ENCODE results near the gene FHOD1. TPM values are rescaled to one million over a fixed set of nuclear protein-coding genes. Genes with fewer than 3 reads are reported as not detected.

The FHOD1 gene
- 28.2 and 30.2 TPM in 2 replicates for total RNA-seq
- long read RNA-seq: 0 reads

GRCh38 chr16:67247192-67248072 lies at the start of gene FHOD1:
Gene FHOD1, minus strand, starts transcription at chr16:67247481. Its CDS starts 71 bp downstream, at chr16:67247410.
- peak; percentile 92 for DNase-seq (ENCODE audit: low spot score, unreplicated experiment)
- Mint-ChIP-seq H3K4me1 (ENCODE audit: low read depth) (peaks cover 18% of the 10 kb centered on the region), H3K4me3 (ENCODE audit: low read depth) (peak within 1 kb of the TSS; percentile 85), H3K9me3 (ENCODE audit: low read depth) (no peaks in the 10 kb centered on the region), H3K36me3 (ENCODE audit: insufficient read depth) (no peaks in the 10 kb centered on the region), H3K27me3 (peaks cover 36% of the 10 kb centered on the region), H3K27ac (peak within 1 kb of the TSS; percentile 96)
- TF ChIP-seq, protein P1, sequence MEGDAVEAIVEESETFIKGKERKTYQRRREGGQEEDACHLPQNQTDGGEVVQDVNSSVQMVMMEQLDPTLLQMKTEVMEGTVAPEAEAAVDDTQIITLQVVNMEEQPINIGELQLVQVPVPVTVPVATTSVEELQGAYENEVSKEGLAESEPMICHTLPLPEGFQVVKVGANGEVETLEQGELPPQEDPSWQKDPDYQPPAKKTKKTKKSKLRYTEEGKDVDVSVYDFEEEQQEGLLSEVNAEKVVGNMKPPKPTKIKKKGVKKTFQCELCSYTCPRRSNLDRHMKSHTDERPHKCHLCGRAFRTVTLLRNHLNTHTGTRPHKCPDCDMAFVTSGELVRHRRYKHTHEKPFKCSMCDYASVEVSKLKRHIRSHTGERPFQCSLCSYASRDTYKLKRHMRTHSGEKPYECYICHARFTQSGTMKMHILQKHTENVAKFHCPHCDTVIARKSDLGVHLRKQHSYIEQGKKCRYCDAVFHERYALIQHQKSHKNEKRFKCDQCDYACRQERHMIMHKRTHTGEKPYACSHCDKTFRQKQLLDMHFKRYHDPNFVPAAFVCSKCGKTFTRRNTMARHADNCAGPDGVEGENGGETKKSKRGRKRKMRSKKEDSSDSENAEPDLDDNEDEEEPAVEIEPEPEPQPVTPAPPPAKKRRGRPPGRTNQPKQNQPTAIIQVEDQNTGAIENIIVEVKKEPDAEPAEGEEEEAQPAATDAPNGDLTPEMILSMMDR (IDR thresholded peaks at IDR 0.05; ENCODE audit: unreplicated experiment): no peak

GRCh38 chr16:67296420-67296819 lies 49.1 kb upstream of the FHOD1 start:
- no peak overlapping the region for H3K27ac Mint-ChIP-seq
- no peaks in the 10 kb centered on the region for H3K4me1 Mint-ChIP-seq (ENCODE audit: low read depth)
- no peaks in the 10 kb centered on the region for H3K36me3 Mint-ChIP-seq (ENCODE audit: insufficient read depth)
- no peaks in the 10 kb centered on the region for H3K9me3 Mint-ChIP-seq (ENCODE audit: low read depth)
- TF ChIP-seq, protein P1 (IDR thresholded peaks at IDR 0.05; ENCODE audit: unreplicated experiment): no peak
- DNase-seq (ENCODE audit: low spot score, unreplicated experiment): no peak
- H3K4me3 Mint-ChIP-seq (ENCODE audit: low read depth): no peak overlapping the region
- peaks cover 31% of the 10 kb centered on the region for H3K27me3 Mint-ChIP-seq

GRCh38 chr16:67294938-67295361 lies 47.7 kb upstream of the FHOD1 start:
- H3K27me3 Mint-ChIP-seq: peaks cover 27% of the 10 kb centered on the region
- no peak for DNase-seq (ENCODE audit: low spot score, unreplicated experiment)
- H3K9me3 Mint-ChIP-seq (ENCODE audit: low read depth): no peaks in the 10 kb centered on the region
- TF ChIP-seq, protein P1 (IDR thresholded peaks at IDR 0.05; ENCODE audit: unreplicated experiment): no peak
- H3K4me1 Mint-ChIP-seq (ENCODE audit: low read depth): no peaks in the 10 kb centered on the region
- H3K4me3 Mint-ChIP-seq (ENCODE audit: low read depth): no peak overlapping the region
- no peaks in the 10 kb centered on the region for H3K36me3 Mint-ChIP-seq (ENCODE audit: insufficient read depth)
- no peak overlapping the region for H3K27ac Mint-ChIP-seq

DNA sequence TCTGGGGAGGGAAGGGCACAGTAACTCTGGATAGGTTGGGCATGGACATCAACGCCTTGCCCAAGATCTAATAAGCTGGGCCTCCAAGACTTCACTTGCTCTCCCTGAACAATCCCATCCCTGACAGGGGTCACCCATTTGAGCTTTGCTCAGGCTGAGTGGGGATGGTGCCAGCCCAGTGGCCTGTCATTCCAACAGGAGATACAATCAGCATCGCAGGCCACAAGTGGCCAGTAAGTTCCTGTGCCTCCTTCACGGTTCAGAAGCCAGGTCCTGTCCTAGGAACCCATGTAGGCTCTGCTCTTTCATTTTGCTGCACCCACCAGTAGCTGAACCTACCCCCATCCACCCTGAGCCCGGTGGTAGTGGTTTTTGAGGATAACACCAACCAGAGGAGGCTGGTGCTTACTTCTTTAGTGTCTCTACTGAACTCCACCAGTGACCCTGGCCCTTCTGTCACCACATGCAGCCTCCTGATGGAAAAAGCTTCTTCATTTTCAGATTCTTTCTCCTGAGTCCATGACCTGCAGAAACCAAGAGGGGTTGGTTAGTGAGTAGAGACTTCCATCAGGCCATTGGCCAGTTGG lies 47.0 kb upstream of the FHOD1 start:
- no peaks in the 10 kb centered on the region for H3K4me1 Mint-ChIP-seq (ENCODE audit: low read depth)
- no peaks in the 10 kb centered on the region for H3K36me3 Mint-ChIP-seq (ENCODE audit: insufficient read depth)
- DNase-seq (ENCODE audit: low spot score, unreplicated experiment): no peak
- H3K9me3 Mint-ChIP-seq (ENCODE audit: low read depth): no peaks in the 10 kb centered on the region
- H3K27me3 Mint-ChIP-seq: peaks cover 27% of the 10 kb centered on the region
- no peak overlapping the region for H3K4me3 Mint-ChIP-seq (ENCODE audit: low read depth)
- no peak overlapping the region for H3K27ac Mint-ChIP-seq
- TF ChIP-seq, protein P1 (IDR thresholded peaks at IDR 0.05; ENCODE audit: unreplicated experiment): no peak

- Mint-ChIP-seq H3K4me1 (ENCODE audit: low read depth) (no peaks in the 10 kb centered on the region), H3K9me3 (ENCODE audit: low read depth) (no peaks in the 10 kb centered on the region), H3K27ac (no peak overlapping the region), H3K27me3 (peaks cover 16% of the 10 kb centered on the region), H3K4me3 (ENCODE audit: low read depth) (no peak overlapping the region), H3K36me3 (ENCODE audit: insufficient read depth) (no peaks in the 10 kb centered on the region)
- no peak for DNase-seq (ENCODE audit: low spot score, unreplicated experiment)
- TF ChIP-seq, protein P1 (IDR thresholded peaks at IDR 0.05; ENCODE audit: unreplicated experiment): no peak
These were observed 44.2 kb upstream of the FHOD1 start for GRCh38 chr16:67291461-67291860.
